ENCODE results near the gene SIRT4. TPM values are rescaled to one million over a fixed set of nuclear protein-coding genes. Genes with fewer than 3 reads are reported as not detected.

Gene SIRT4
- total RNA-seq, 1 experiment from 2014 or later = 3.7 TPM

DNA sequence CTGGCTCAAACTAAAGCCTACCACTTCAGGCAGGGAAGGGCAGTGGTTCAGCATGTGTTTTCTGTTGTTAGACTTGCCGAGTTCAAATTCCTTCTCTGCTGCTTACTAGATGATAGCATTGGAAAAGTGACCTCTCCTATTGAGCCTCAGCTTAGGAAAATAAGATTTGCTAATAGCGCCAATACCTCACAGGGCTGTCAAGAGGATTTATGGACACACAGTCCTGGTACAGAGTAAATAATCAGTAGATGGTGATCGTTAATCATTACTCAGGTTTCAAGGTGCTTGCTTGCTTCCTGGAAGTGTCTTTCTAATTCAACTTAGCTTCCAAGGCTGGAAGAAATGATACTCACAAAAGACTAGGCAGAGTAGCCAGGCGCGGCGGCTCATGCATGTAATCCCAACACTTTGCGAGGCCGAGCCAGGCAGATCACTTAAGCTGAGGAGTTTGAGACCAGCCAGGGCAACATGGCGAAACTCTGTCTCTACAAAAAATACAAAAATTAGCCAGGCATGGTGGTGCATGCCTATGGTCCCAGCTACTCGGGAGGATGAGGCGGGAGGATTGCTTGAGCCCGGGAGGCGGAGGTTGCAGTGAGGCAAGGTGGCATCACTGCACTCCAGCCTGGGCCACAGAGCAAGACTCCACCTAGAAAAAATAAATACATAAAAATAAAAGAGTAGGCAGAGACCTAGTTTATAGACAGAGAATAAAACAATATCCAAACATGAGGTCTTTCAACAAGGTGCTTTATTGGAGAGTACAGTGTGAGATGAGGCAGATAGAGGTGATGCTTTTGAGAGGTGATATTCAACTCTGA is 19.5 kb downstream of the SIRT4 start:
- intact Hi-C loops (cut with micrococcal nuclease; ENCODE audit: unreplicated experiment) = loop anchor here (10.0 kb wide), 2 partner anchors 113 to 773 kb away; partner anchors contain the start of gene COX6A1

DNA sequence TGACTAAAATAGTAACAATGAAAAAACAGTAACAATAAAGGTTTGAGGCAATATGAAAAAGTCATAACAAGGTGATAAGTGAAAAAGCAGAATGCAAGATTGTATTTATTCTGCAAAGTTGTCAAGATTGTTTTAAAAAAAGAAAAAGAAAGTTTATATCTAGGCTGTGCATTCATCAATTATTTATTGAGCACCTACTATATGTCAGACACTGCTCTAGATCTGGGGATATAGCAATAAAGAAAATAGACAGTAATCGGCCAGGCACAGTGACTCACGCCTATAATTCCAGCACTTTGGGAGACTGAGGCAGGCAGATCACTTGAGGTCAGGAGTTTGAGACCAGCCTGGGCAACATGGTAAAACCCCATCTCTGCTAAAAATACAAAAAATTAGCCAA is 21.7 kb downstream of the SIRT4 start:
- H3K36me3 ChIP-seq (ENCODE audit: insufficient read depth, low read length, poor library complexity, severe bottlenecking) = no peaks in the 10 kb centered on the region
- intact Hi-C loops (cut with micrococcal nuclease; ENCODE audit: unreplicated experiment) = loop anchor here (10.0 kb wide), 2 partner anchors 111 to 771 kb away; partner anchors contain the start of gene COX6A1
- CTCF ChIA-PET = interaction anchor here (0.5 to 1.6 kb wide), 2 partner anchors 9 to 95 kb away, joined by 3 read pairs; no protein-coding TSS in a partner anchor
- POLR2A ChIA-PET (ENCODE audit: low non-redundant PET) = no interaction called here
- H3K4me1 ChIP-seq (ENCODE audit: insufficient read depth, low read length, poor library complexity, severe bottlenecking) = no peaks in the 10 kb centered on the region
- H3K27ac ChIP-seq (ENCODE audit: low read depth, low read length, poor library complexity, severe bottlenecking) = no peak overlapping the region
- no peak for DNase-seq (ENCODE audit: low spot score)
- no peaks in the 10 kb centered on the region for H3K27me3 ChIP-seq (replicated peaks; ENCODE audit: insufficient read depth, low read depth, low read length, poor library complexity)
- TF ChIP-seq, protein P1, sequence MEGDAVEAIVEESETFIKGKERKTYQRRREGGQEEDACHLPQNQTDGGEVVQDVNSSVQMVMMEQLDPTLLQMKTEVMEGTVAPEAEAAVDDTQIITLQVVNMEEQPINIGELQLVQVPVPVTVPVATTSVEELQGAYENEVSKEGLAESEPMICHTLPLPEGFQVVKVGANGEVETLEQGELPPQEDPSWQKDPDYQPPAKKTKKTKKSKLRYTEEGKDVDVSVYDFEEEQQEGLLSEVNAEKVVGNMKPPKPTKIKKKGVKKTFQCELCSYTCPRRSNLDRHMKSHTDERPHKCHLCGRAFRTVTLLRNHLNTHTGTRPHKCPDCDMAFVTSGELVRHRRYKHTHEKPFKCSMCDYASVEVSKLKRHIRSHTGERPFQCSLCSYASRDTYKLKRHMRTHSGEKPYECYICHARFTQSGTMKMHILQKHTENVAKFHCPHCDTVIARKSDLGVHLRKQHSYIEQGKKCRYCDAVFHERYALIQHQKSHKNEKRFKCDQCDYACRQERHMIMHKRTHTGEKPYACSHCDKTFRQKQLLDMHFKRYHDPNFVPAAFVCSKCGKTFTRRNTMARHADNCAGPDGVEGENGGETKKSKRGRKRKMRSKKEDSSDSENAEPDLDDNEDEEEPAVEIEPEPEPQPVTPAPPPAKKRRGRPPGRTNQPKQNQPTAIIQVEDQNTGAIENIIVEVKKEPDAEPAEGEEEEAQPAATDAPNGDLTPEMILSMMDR (conservative IDR thresholded peaks at IDR 0.05; ENCODE audit: low read depth, low read length) = no peak
- TF ChIP-seq EZH2 (IDR thresholded peaks at IDR 0.05; ENCODE audit: borderline replicate concordance, low read depth, low read length, poor library complexity, severe bottlenecking) = no peak
- H3K9me3 ChIP-seq (ENCODE audit: low read depth, low read length, poor library complexity, severe bottlenecking) = no peaks in the 10 kb centered on the region
- BruUV-seq (replicated peaks) = no TSS peak
- H3K4me3 ChIP-seq (ENCODE audit: low read depth, low read length, poor library complexity, severe bottlenecking) = no peak overlapping the region

More for the DNA sequence above, 19.5 kb downstream of the SIRT4 start:
- TF ChIP-seq EZH2 (IDR thresholded peaks at IDR 0.05; ENCODE audit: borderline replicate concordance, low read depth, low read length, poor library complexity, severe bottlenecking) = no peak
- TF ChIP-seq, protein P1 (conservative IDR thresholded peaks at IDR 0.05; ENCODE audit: low read depth, low read length) = no peak
- POLR2A ChIA-PET (ENCODE audit: low non-redundant PET) = interaction anchor here (0.5 kb wide), 1 partner anchor 113 kb away, joined by 5 read pairs; no protein-coding TSS in a partner anchor
- Histone ChIP-seq H3K9me3 (ENCODE audit: low read depth, low read length, poor library complexity, severe bottlenecking) (no peaks in the 10 kb centered on the region), H3K4me1 (ENCODE audit: insufficient read depth, low read length, poor library complexity, severe bottlenecking) (peaks cover 3% of the 10 kb centered on the region), H3K36me3 (ENCODE audit: insufficient read depth, low read length, poor library complexity, severe bottlenecking) (no peaks in the 10 kb centered on the region), H3K27ac (ENCODE audit: low read depth, low read length, poor library complexity, severe bottlenecking) (no peak overlapping the region), H3K27me3 (replicated peaks; ENCODE audit: insufficient read depth, low read depth, low read length, poor library complexity) (no peaks in the 10 kb centered on the region), H3K4me3 (ENCODE audit: low read depth, low read length, poor library complexity, severe bottlenecking) (no peak overlapping the region)
- CTCF ChIA-PET = no interaction called here
- no TSS peak for BruUV-seq (replicated peaks)
- DNase-seq (ENCODE audit: low spot score) = no peak

DNA sequence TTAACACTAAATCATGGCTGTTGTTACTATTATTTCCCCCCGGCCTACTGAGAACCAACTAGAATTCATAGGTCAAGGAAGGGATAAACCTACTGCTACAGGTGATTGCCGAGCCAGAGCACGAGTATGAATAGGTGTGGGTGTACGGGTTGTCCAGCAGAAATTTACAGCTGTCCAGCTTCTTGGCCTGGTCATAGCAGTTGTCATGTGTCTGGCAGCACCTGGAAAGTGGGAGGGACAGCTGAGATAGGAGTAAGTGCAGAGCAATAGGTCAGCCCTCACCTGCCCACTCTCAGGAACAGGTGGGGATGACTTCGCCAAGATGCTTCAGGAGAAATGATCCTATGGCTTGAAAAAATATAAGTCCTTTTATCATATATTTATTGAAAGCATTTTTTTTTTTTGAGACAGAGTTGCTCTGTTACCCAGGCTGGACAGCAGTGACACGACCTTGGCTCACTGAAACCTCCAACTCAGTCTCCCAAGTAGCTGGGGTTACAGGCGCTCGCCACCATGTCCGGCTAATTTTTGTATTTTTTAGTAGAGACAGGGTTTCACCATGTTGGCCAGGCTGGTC is 22.8 kb downstream of the SIRT4 start:
- CTCF ChIA-PET = interaction anchor here (1.6 kb wide), 1 partner anchor 97 kb away, joined by 3 read pairs; no protein-coding TSS in a partner anchor
- Histone ChIP-seq H3K27ac (ENCODE audit: low read depth, low read length, poor library complexity, severe bottlenecking) (no peak overlapping the region), H3K27me3 (replicated peaks; ENCODE audit: insufficient read depth, low read depth, low read length, poor library complexity) (no peaks in the 10 kb centered on the region), H3K9me3 (ENCODE audit: low read depth, low read length, poor library complexity, severe bottlenecking) (no peaks in the 10 kb centered on the region), H3K4me1 (ENCODE audit: insufficient read depth, low read length, poor library complexity, severe bottlenecking) (no peaks in the 10 kb centered on the region), H3K4me3 (ENCODE audit: low read depth, low read length, poor library complexity, severe bottlenecking) (no peak overlapping the region), H3K36me3 (ENCODE audit: insufficient read depth, low read length, poor library complexity, severe bottlenecking) (no peaks in the 10 kb centered on the region)
- POLR2A ChIA-PET (ENCODE audit: low non-redundant PET) = no interaction called here
- intact Hi-C loops (cut with micrococcal nuclease; ENCODE audit: unreplicated experiment) = loop anchor here (5.0 to 10.0 kb wide), 3 partner anchors 110 to 770 kb away; partner anchors contain the start of genes COX6A1 and UNC119B
- TF ChIP-seq, protein P1 (conservative IDR thresholded peaks at IDR 0.05; ENCODE audit: low read depth, low read length) = no peak
- TF ChIP-seq EZH2 (IDR thresholded peaks at IDR 0.05; ENCODE audit: borderline replicate concordance, low read depth, low read length, poor library complexity, severe bottlenecking) = no peak
- no peak for DNase-seq (ENCODE audit: low spot score)
- BruUV-seq (replicated peaks) = no TSS peak

All from A673 (cell line).